Liver (tissue), 9 donors: ENCODE data around the gene TRIP13. TPM values are rescaled to one million over a fixed set of nuclear protein-coding genes. Genes with fewer than 3 reads are reported as not detected.

Experiments used
- DNase-seq: peaks from one replicate; pipeline ENCODE4 v3.0.0-alpha.2; 2017; ENCODE audit warnings: low spot score
- H3K27ac ChIP-seq, 2 donors: one replicate each; pipeline ENCODE4 v1.7.0; 2013; ENCODE audit warnings: inconsistent platforms in 2 of 2, low read length in 2 of 2, control low read depth in 1 of 2, low read depth in 1 of 2, mild to moderate bottlenecking in 1 of 2
- H3K27me3 ChIP-seq, 4 donors: one replicate each; pipeline versions ENCODE4 v1.6.1 to v1.7.0; 2013; ENCODE audit warnings: low read length in 3 of 4, inconsistent platforms in 1 of 4, mild to moderate bottlenecking in 1 of 4, moderate library complexity in 1 of 4; ENCODE audit not compliant: control insufficient read depth in 4 of 4, insufficient read depth in 4 of 4
- H3K36me3 ChIP-seq, 4 donors: one replicate each; pipeline versions ENCODE4 v1.6.1 to v1.7.0; 2013; ENCODE audit warnings: low read length in 3 of 4, mild to moderate bottlenecking in 3 of 4, low read depth in 1 of 4, moderate library complexity in 1 of 4; ENCODE audit not compliant: control insufficient read depth in 4 of 4, insufficient read depth in 3 of 4
- H3K4me1 ChIP-seq, 4 donors: one replicate each; pipeline versions ENCODE4 v1.6.1 to v1.7.0; 2013; ENCODE audit warnings: low read length in 3 of 4, mild to moderate bottlenecking in 3 of 4, moderate library complexity in 1 of 4; ENCODE audit not compliant: control insufficient read depth in 4 of 4, insufficient read depth in 4 of 4
- H3K4me3 ChIP-seq, 3 donors: one replicate each; pipeline versions ENCODE4 v1.6.1 to v1.7.0; 2013; ENCODE audit warnings: low read length in 3 of 3, control low read depth in 1 of 3, low read depth in 1 of 3, mild to moderate bottlenecking in 1 of 3
- H3K9ac ChIP-seq, 2 donors: one replicate each; pipeline ENCODE4 v1.7.0; 2013; ENCODE audit warnings: low read length in 2 of 2, mild to moderate bottlenecking in 2 of 2, moderate library complexity in 2 of 2, control low read depth in 1 of 2, low read depth in 1 of 2
- H3K9me3 ChIP-seq, 4 donors: one replicate each; pipeline versions ENCODE4 v1.6.1 to v1.7.0; 2013; ENCODE audit warnings: low read length in 3 of 4; ENCODE audit not compliant: control insufficient read depth in 4 of 4
- EGR1 ChIP-seq, 2 donors: IDR thresholded peaks; 2 replicates each; pipeline ENCODE4 v1.6.1; 2016 to 2018; ENCODE audit warnings: antibody characterized with exemption in 2 of 2, low read depth in 2 of 2
- FOXA1 ChIP-seq: IDR thresholded peaks from 2 replicates; pipeline ENCODE4 v1.6.1; 2016; ENCODE audit warnings: antibody characterized with exemption
- FOXA2 ChIP-seq: IDR thresholded peaks from 2 replicates; pipeline ENCODE4 v1.6.1; 2016; ENCODE audit warnings: antibody characterized with exemption
- GABPA ChIP-seq, 2 donors: IDR thresholded peaks in 1 of 2; conservative IDR thresholded peaks in 1 of 2; 2 replicates each; pipeline ENCODE4 v1.6.1; 2016; ENCODE audit warnings: antibody characterized with exemption in 2 of 2, mild to moderate bottlenecking in 1 of 2, moderate library complexity in 1 of 2
- HNF4A ChIP-seq, 2 donors: conservative IDR thresholded peaks; 2 replicates each; pipeline ENCODE4 v1.6.1; 2016; ENCODE audit warnings: antibody characterized with exemption in 2 of 2, mild to moderate bottlenecking in 2 of 2
- HNF4G ChIP-seq: IDR thresholded peaks from 2 replicates; pipeline ENCODE4 v1.6.1; 2016; ENCODE audit warnings: antibody characterized with exemption
- JUND ChIP-seq, 2 donors: IDR thresholded peaks; 2 replicates each; pipeline ENCODE4 v1.6.1; 2016; ENCODE audit warnings: antibody characterized with exemption in 2 of 2
- NR2F2 ChIP-seq: IDR thresholded peaks from 2 replicates; pipeline ENCODE4 v1.6.1; 2016; ENCODE audit warnings: antibody characterized with exemption
- RAD21 ChIP-seq, 2 donors: IDR thresholded peaks; 2 replicates each; pipeline ENCODE4 v1.6.1; 2016; ENCODE audit warnings: antibody characterized with exemption in 2 of 2, mild to moderate bottlenecking in 2 of 2
- RXRA ChIP-seq, 2 donors: IDR thresholded peaks; 2 replicates each; pipeline ENCODE4 v1.6.1; 2017 to 2018; ENCODE audit warnings: antibody characterized with exemption in 2 of 2, mild to moderate bottlenecking in 1 of 2
- SP1 ChIP-seq: IDR thresholded peaks from 2 replicates; pipeline ENCODE4 v1.6.1; 2018; ENCODE audit warnings: antibody characterized with exemption, mild to moderate bottlenecking
- TAF1 ChIP-seq: conservative IDR thresholded peaks from 2 replicates; pipeline ENCODE4 v1.6.1; 2016; ENCODE audit warnings: antibody characterized with exemption, mild to moderate bottlenecking
- YY1 ChIP-seq: IDR thresholded peaks from 2 replicates; pipeline ENCODE4 v1.6.1; 2016; ENCODE audit warnings: antibody characterized with exemption, mild to moderate bottlenecking
- WGBS: extraction: QIAGEN DNeasy Blood & Tissue Kit; methylation state at CpG from one replicate; pipeline ENCODE4 v1.1.7; 2013; 5-methylcytosine and 5-hydroxymethylcytosine counted together
- polyA plus RNA-seq, 2 donors: library from polyadenylated mRNA; stranded (reverse) in 1 of 2; unstranded in 1 of 2; fragments of 200-250 nt in 1 of 2; fragments of >200 nt in 1 of 2; fragmentation: Nextera tagmentation in 1 of 2; extraction: Ambion mirVana in 1 of 2; gene quantifications; one replicate each; pipeline versions ENCODE4 v1.2.1 to v1.2.3, GENCODE V29; 2013 to 2015
- total RNA-seq, 2 donors: library from RNA; depleted of rRNA; stranded (reverse); fragments of >200 nt; gene quantifications; one replicate each; pipeline ENCODE4 v1.2.3, GENCODE V29; 2014
- TF ChIP-seq, protein P1 (sequence below): IDR thresholded peaks from 2 replicates; pipeline ENCODE4 v1.6.1; 2016; ENCODE audit warnings: antibody characterized with exemption
- TF ChIP-seq, protein P2 (sequence below): IDR thresholded peaks from 2 replicates; pipeline ENCODE4 v1.6.1; 2016; ENCODE audit warnings: antibody characterized with exemption, mild to moderate bottlenecking
- TF ChIP-seq, protein P3 (sequence below): IDR thresholded peaks from 2 replicates; pipeline ENCODE4 v1.6.1; 2016; ENCODE audit warnings: antibody characterized with exemption
- TF ChIP-seq, protein P4 (sequence below): fragments of 150-350 bp; IDR thresholded peaks from 2 replicates; pipeline ENCODE4 v1.5.1; 2017; ENCODE audit warnings: improper control_type of control experiment, low read depth, low read length; ENCODE audit not compliant: missing input control
- TF ChIP-seq, protein P5 (sequence below): IDR thresholded peaks from 2 replicates; pipeline ENCODE4 v1.6.1; 2016; ENCODE audit warnings: antibody characterized with exemption
- donor health status: healthy.
- donor health status: healthy.
- donor health status: healthy.
- donor health status: healthy.
- donor health status: healthy.

Gene TRIP13
- total and polyA plus RNA-seq, 4 donors, result 0.42 to 12.4 (median 0.84) TPM

DNA sequence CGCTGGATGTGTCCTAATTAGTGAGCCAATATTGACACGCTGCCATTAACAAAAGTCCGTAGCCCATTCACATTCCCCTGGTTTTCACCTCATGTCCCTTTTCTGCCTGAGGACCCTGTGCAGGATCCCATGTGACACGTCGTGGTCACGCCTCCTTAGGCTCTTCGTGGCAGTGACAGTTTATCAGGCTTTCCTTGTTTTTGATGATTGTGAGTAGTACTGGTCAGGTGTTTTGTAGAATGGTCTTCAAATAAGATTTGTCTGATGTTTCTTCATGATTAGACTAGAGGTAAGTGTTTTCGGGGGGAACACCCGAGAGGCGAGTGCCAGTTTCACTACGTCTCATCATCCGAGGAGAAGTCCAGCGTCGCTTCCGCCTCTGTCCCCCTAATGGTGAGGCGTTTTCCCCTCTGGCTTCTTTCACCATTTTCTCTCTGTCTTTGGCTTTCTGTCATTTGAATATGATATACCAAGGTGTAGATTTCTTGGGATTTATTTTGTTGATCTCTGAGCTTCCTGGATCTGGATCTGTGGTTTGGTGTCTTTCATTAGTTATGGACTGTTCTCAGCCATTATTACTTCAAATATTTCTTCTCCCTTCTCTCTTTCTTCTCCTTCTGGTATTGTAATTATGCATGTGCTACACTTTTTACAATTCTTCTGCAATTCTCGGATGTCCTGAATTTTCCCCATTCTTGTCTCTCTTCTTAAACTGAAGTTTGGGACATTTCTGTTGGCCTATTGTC is 57.3 kb downstream of the TRIP13 start:
- WGBS, result 90% methylated on average over 17 of the region's 17 CpGs
- no peak overlapping the region for H3K27ac ChIP-seq

More for the DNA sequence above, 57.3 kb downstream of the TRIP13 start:
- Histone ChIP-seq H3K4me3 (no peak overlapping the region), H3K4me1 (peaks cover 0 to 4% (median 0%) of the 10 kb centered on the region in 4 donors), H3K36me3 (no peaks in the 10 kb centered on the region), H3K27me3 (peaks cover 0 to 3% (median under 1%) of the 10 kb centered on the region in 4 donors), H3K9ac (no peak overlapping the region), H3K9me3 (no peaks in the 10 kb centered on the region)
- DNase-seq, result no peak
- TF ChIP-seq, protein P1, sequence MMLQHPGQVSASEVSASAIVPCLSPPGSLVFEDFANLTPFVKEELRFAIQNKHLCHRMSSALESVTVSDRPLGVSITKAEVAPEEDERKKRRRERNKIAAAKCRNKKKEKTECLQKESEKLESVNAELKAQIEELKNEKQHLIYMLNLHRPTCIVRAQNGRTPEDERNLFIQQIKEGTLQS, result no peak
- no peak for TF ChIP-seq EGR1 (IDR thresholded peaks at IDR 0.05; ENCODE audit: low read depth in 2 of 2)
- no peak for TF ChIP-seq SP1
- TF ChIP-seq, protein P2, sequence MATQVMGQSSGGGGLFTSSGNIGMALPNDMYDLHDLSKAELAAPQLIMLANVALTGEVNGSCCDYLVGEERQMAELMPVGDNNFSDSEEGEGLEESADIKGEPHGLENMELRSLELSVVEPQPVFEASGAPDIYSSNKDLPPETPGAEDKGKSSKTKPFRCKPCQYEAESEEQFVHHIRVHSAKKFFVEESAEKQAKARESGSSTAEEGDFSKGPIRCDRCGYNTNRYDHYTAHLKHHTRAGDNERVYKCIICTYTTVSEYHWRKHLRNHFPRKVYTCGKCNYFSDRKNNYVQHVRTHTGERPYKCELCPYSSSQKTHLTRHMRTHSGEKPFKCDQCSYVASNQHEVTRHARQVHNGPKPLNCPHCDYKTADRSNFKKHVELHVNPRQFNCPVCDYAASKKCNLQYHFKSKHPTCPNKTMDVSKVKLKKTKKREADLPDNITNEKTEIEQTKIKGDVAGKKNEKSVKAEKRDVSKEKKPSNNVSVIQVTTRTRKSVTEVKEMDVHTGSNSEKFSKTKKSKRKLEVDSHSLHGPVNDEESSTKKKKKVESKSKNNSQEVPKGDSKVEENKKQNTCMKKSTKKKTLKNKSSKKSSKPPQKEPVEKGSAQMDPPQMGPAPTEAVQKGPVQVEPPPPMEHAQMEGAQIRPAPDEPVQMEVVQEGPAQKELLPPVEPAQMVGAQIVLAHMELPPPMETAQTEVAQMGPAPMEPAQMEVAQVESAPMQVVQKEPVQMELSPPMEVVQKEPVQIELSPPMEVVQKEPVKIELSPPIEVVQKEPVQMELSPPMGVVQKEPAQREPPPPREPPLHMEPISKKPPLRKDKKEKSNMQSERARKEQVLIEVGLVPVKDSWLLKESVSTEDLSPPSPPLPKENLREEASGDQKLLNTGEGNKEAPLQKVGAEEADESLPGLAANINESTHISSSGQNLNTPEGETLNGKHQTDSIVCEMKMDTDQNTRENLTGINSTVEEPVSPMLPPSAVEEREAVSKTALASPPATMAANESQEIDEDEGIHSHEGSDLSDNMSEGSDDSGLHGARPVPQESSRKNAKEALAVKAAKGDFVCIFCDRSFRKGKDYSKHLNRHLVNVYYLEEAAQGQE, result no peak
- no peak for TF ChIP-seq NR2F2
- no peak for TF ChIP-seq TAF1
- TF ChIP-seq RXRA (IDR thresholded peaks at IDR 0.05), result no peak
- TF ChIP-seq, protein P3, sequence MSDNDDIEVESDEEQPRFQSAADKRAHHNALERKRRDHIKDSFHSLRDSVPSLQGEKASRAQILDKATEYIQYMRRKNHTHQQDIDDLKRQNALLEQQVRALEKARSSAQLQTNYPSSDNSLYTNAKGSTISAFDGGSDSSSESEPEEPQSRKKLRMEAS, result no peak
- TF ChIP-seq RAD21 (IDR thresholded peaks at IDR 0.05), result no peak
- TF ChIP-seq FOXA2, result no peak
- TF ChIP-seq HNF4G, result no peak
- TF ChIP-seq GABPA (IDR thresholded peaks at IDR 0.05 in 1 of 2, conservative IDR thresholded peaks at IDR 0.05 in 1 of 2), result no peak
- no peak for TF ChIP-seq FOXA1
- TF ChIP-seq JUND (IDR thresholded peaks at IDR 0.05), result no peak
- TF ChIP-seq HNF4A (conservative IDR thresholded peaks at IDR 0.05), result no peak
- TF ChIP-seq YY1, result no peak
- TF ChIP-seq, protein P4, sequence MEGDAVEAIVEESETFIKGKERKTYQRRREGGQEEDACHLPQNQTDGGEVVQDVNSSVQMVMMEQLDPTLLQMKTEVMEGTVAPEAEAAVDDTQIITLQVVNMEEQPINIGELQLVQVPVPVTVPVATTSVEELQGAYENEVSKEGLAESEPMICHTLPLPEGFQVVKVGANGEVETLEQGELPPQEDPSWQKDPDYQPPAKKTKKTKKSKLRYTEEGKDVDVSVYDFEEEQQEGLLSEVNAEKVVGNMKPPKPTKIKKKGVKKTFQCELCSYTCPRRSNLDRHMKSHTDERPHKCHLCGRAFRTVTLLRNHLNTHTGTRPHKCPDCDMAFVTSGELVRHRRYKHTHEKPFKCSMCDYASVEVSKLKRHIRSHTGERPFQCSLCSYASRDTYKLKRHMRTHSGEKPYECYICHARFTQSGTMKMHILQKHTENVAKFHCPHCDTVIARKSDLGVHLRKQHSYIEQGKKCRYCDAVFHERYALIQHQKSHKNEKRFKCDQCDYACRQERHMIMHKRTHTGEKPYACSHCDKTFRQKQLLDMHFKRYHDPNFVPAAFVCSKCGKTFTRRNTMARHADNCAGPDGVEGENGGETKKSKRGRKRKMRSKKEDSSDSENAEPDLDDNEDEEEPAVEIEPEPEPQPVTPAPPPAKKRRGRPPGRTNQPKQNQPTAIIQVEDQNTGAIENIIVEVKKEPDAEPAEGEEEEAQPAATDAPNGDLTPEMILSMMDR, result no peak
- TF ChIP-seq, protein P5, sequence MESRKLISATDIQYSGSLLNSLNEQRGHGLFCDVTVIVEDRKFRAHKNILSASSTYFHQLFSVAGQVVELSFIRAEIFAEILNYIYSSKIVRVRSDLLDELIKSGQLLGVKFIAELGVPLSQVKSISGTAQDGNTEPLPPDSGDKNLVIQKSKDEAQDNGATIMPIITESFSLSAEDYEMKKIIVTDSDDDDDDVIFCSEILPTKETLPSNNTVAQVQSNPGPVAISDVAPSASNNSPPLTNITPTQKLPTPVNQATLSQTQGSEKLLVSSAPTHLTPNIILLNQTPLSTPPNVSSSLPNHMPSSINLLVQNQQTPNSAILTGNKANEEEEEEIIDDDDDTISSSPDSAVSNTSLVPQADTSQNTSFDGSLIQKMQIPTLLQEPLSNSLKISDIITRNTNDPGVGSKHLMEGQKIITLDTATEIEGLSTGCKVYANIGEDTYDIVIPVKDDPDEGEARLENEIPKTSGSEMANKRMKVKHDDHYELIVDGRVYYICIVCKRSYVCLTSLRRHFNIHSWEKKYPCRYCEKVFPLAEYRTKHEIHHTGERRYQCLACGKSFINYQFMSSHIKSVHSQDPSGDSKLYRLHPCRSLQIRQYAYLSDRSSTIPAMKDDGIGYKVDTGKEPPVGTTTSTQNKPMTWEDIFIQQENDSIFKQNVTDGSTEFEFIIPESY, result no peak
